OCI-LY7 (cell line): ENCODE results near the gene GALNT17.

Experiments used
- EZH2phosphoT487 ChIP-seq: fragments of 200-600 bp; sonication (generic); IDR thresholded peaks from 2 replicates; pipeline ENCODE4 v1.6.1; 2018; ENCODE audit warnings: low read depth, borderline replicate concordance, mild to moderate bottlenecking, mixed run types, antibody characterized with exemption, low read length, moderate library complexity, mixed read lengths
- TF ChIP-seq, protein P1 (sequence below): fragments of 200-600 bp; sonication (generic); conservative IDR thresholded peaks from 2 replicates; pipeline ENCODE4 v1.5.1; 2014; ENCODE audit warnings: mild to moderate bottlenecking, antibody characterized with exemption, low read length, moderate library complexity, mixed read lengths

DNA sequence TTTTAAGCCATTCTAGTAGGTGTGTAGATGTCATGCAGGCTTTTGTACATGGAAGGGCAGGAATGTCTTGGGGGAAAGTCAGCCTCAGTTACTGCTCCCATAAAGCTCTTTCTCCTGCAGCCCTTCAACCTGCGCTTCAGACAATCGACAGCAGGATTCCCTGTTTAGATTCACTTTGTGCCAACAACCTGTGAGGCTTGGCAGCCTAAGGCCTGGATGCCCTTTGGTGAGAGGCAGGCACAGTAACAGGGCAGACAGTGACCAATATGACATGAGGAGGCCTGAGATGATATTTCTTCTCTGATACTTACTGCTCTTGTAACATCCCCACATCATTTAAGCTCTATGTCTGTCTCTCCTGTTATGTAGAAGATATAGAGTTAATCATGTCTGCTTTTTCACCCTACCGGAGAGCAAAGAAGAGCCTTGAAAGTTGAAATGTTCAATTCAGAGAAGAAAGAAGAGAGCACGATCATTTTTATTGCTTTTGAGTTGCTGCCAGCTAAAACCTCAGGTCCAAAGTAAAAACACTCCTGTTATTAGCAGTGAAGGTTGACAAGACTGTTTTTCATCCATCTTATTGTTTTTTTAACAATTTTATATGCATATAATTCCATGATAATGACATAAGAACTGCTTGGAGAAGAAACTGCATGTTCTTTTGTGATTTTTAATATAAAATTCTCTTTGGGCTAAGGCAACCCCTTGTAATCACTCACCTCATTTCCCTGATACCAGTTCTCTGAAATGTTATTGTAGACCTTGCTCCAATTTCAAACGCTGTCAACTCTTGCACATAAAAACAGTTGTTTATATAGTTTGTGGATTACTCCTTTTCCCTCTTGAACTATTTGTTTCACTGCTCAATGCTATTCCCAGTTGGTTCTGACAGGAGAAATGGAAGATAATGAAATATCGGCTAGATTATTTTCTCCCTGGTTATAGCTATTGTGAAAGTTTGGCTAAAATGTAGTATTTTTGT is 140.9 kb downstream of the GALNT17 start:
- TF ChIP-seq, protein P1, sequence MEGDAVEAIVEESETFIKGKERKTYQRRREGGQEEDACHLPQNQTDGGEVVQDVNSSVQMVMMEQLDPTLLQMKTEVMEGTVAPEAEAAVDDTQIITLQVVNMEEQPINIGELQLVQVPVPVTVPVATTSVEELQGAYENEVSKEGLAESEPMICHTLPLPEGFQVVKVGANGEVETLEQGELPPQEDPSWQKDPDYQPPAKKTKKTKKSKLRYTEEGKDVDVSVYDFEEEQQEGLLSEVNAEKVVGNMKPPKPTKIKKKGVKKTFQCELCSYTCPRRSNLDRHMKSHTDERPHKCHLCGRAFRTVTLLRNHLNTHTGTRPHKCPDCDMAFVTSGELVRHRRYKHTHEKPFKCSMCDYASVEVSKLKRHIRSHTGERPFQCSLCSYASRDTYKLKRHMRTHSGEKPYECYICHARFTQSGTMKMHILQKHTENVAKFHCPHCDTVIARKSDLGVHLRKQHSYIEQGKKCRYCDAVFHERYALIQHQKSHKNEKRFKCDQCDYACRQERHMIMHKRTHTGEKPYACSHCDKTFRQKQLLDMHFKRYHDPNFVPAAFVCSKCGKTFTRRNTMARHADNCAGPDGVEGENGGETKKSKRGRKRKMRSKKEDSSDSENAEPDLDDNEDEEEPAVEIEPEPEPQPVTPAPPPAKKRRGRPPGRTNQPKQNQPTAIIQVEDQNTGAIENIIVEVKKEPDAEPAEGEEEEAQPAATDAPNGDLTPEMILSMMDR, result no peak
- TF ChIP-seq EZH2phosphoT487, result no peak
